ENCODE measurements around the gene SERPINB12.

GRCh38 chr18:63534615-63535014 lies 7.6 kb upstream of the SERPINB12 start:
- TF ChIP-seq CTCF (IDR thresholded peaks at IDR 0.05) (no peak), POLR2A (IDR thresholded peaks at IDR 0.05) (no peak)
